Left lung (tissue), 10 donors: ENCODE data around the gene EVI5L. TPM values are rescaled to one million over a fixed set of nuclear protein-coding genes. Genes with fewer than 3 reads are reported as not detected.

ENCODE experiments used
- ATAC-seq: fragments of 200-7000 bp; cut with Tn5 transposase; one replicate; pipeline ENCODE4 v1.9.1; 2020; ENCODE audit warnings: moderate library complexity
- DNase-seq, 4 donors: peaks; one replicate each; pipeline ENCODE4 v3.0.0-alpha.2; 2013 to 2020
- H3K27ac ChIP-seq, 2 donors: fragments of 200-600 bp; sonication (generic) in 1 of 2; one replicate each; pipeline versions ENCODE4 v1.5.0 to v1.8.0; 2020 to 2021
- H3K27me3 ChIP-seq, 2 donors: fragments of 200-600 bp; sonication (generic) in 1 of 2; one replicate each; pipeline versions ENCODE4 v1.5.0 to v1.8.0; 2020 to 2021
- H3K36me3 ChIP-seq, 2 donors: fragments of 200-600 bp; sonication (generic) in 1 of 2; one replicate each; pipeline versions ENCODE4 v1.5.0 to v1.8.0; 2020 to 2021
- H3K4me1 ChIP-seq, 2 donors: fragments of 200-600 bp; one replicate each; pipeline ENCODE4 v1.8.0; 2021
- H3K4me3 ChIP-seq, 2 donors: fragments of 200-600 bp; sonication (generic) in 1 of 2; one replicate each; pipeline versions ENCODE4 v1.5.0 to v1.8.0; 2020 to 2021; ENCODE audit warnings: mild to moderate bottlenecking in 1 of 2
- H3K9me3 ChIP-seq, 2 donors: fragments of 200-600 bp; sonication (generic) in 1 of 2; one replicate each; pipeline versions ENCODE4 v1.5.0 to v1.8.0; 2020 to 2021
- intact Hi-C, 2 donors: fragments of 100-400 bp; cut with DNase I; formaldehyde crosslinking; loops; one replicate each; pipeline versions ENCODE4 v1.11.2 to v1.14.2; 2022
- polyA plus RNA-seq, 6 donors: library from polyadenylated mRNA; unstranded; fragments of 120-200 nt; gene quantifications; one replicate each; pipeline ENCODE4 v1.2.1, GENCODE V29; 2013; ENCODE audit not compliant: insufficient read length in 6 of 6
- total RNA-seq, 2 donors: library from RNA; stranded (reverse); fragmentation: NEBNext Ultra II Directional; extraction: Animal tissue kit (Norgen Biotek cat#: 25700); gene quantifications; one replicate each; pipeline ENCODE4 v1.2.1, GENCODE V29; 2021
- TF ChIP-seq, protein P1 (sequence below), 2 donors: fragments of 200-600 bp; sonication (generic) in 1 of 2; IDR thresholded peaks; one replicate each; pipeline versions ENCODE4 v1.5.0 to v1.8.0; 2021; ENCODE audit warnings: antibody characterized with exemption in 2 of 2
- donor health status: DM: no; HTN: yes; CAD: no.
- donor health status: DM: no; HTN: no; CAD: no.

The EVI5L gene
- total and polyA plus RNA-seq, 8 donors: 11.3 to 18.1 (median 14.8) TPM

- TF ChIP-seq, protein P1, sequence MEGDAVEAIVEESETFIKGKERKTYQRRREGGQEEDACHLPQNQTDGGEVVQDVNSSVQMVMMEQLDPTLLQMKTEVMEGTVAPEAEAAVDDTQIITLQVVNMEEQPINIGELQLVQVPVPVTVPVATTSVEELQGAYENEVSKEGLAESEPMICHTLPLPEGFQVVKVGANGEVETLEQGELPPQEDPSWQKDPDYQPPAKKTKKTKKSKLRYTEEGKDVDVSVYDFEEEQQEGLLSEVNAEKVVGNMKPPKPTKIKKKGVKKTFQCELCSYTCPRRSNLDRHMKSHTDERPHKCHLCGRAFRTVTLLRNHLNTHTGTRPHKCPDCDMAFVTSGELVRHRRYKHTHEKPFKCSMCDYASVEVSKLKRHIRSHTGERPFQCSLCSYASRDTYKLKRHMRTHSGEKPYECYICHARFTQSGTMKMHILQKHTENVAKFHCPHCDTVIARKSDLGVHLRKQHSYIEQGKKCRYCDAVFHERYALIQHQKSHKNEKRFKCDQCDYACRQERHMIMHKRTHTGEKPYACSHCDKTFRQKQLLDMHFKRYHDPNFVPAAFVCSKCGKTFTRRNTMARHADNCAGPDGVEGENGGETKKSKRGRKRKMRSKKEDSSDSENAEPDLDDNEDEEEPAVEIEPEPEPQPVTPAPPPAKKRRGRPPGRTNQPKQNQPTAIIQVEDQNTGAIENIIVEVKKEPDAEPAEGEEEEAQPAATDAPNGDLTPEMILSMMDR (IDR thresholded peaks at IDR 0.05): no peak
- peak overlapping the region; percentile 50 to 87 for H3K4me3 ChIP-seq
- DNase-seq (no peak), ATAC-seq (peak; percentile 49)
- peaks cover 0 to 5% of the 10 kb centered on the region in 2 donors for H3K27me3 ChIP-seq
- intact Hi-C loops: no loop called here
- peaks cover 17 to 50% of the 10 kb centered on the region in 2 donors for H3K4me1 ChIP-seq
- H3K27ac ChIP-seq: peak overlapping the region; percentile 85 to 88
- peaks cover 0 to 17% of the 10 kb centered on the region in 2 donors for H3K36me3 ChIP-seq
- no peaks in the 10 kb centered on the region for H3K9me3 ChIP-seq
Observed at GRCh38 chr19:7902796-7903243, 72.8 kb downstream of the EVI5L start.

- intact Hi-C loops: no loop called here
- Histone ChIP-seq H3K27me3 (peaks cover 0 to 5% of the 10 kb centered on the region in 2 donors), H3K4me1 (peaks cover 17 to 53% of the 10 kb centered on the region in 2 donors), H3K27ac (peak within 1 kb of the TSS; percentile 85 to 88), H3K4me3 (peak within 1 kb of the TSS; percentile 74 to 87), H3K9me3 (no peaks in the 10 kb centered on the region), H3K36me3 (peaks cover 0 to 17% of the 10 kb centered on the region in 2 donors)
- DNase-seq (peak; percentile 100), ATAC-seq (peak; percentile 89)
- TF ChIP-seq, protein P1 (IDR thresholded peaks at IDR 0.05): peak; percentile 37 to 38
Observed at GRCh38 chr19:7903244-7904073, 73.4 kb downstream of the EVI5L start, which contains the start of gene MAP2K7. Gene MAP2K7, plus strand, starts transcription at chr19:7903877. Its CDS starts 68 bp downstream, at chr19:7903945.

GRCh38 chr19:7904074-7905020, 74.3 kb downstream of the EVI5L start:
- TF ChIP-seq, protein P1 (IDR thresholded peaks at IDR 0.05): no peak

GRCh38 chr19:7905268-7905667, 75.2 kb downstream of the EVI5L start:
- DNase-seq (peak in 1 of 4 donors; percentile 77), ATAC-seq (no peak)
- no peaks in the 10 kb centered on the region for H3K27me3 ChIP-seq
- H3K4me1 ChIP-seq: peaks cover 17 to 53% of the 10 kb centered on the region in 2 donors
- no peaks in the 10 kb centered on the region for H3K9me3 ChIP-seq
- peak overlapping the region in 1 of 2 donors; percentile 87 for H3K4me3 ChIP-seq
- H3K27ac ChIP-seq: no peak overlapping the region
- peaks cover 0 to 34% of the 10 kb centered on the region in 2 donors for H3K36me3 ChIP-seq
- intact Hi-C loops: no loop called here
- TF ChIP-seq, protein P1 (IDR thresholded peaks at IDR 0.05): no peak

More at GRCh38 chr19:7904074-7905020, 74.3 kb downstream of the EVI5L start:
- peak in 2 of 4 donors; percentile 67 to 90 for DNase-seq
- intact Hi-C loops: no loop called here
- peaks cover 17 to 53% of the 10 kb centered on the region in 2 donors for H3K4me1 ChIP-seq
- H3K9me3 ChIP-seq: no peaks in the 10 kb centered on the region
- H3K4me3 ChIP-seq: peak overlapping the region; percentile 74 to 87
- H3K27ac ChIP-seq: peak overlapping the region; percentile 83 to 88
- peak; percentile 53 for ATAC-seq
- peaks cover 0 to 5% of the 10 kb centered on the region in 2 donors for H3K27me3 ChIP-seq
- peaks cover 0 to 25% of the 10 kb centered on the region in 2 donors for H3K36me3 ChIP-seq
